HG03139 (cell line): Measurements from ENCODE around the gene MKS1.
A peak's percentile ranks its signal among the peaks of the same experiment; 100 is the strongest.

ENCODE experiments used
- ATAC-seq: cut with Tn5 transposase; IDR thresholded peaks from one replicate; pipeline ENCODE4 v1.9.1; 2021; ENCODE audit not compliant: unreplicated experiment

The MKS1 gene

GRCh38 chr17:58219007-58219788, at the start of gene MKS1:
Gene MKS1, minus strand, starts transcription at chr17:58219255. Its CDS starts 25 bp downstream, at chr17:58219230.
- ATAC-seq, result peak; percentile 95

GRCh38 chr17:58268326-58268725, 49.3 kb upstream of the MKS1 start:
- ATAC-seq, result no peak

GRCh38 chr17:58267347-58268324, 48.6 kb upstream of the MKS1 start:
- no peak for ATAC-seq

GRCh38 chr17:58265902-58266875, 47.1 kb upstream of the MKS1 start:
- ATAC-seq, result no peak

GRCh38 chr17:58265271-58265670, 46.2 kb upstream of the MKS1 start:
- ATAC-seq, result no peak

- no peak for ATAC-seq
These were observed 45.5 kb upstream of the MKS1 start for GRCh38 chr17:58264407-58265103.

GRCh38 chr17:58263773-58264172, 44.7 kb upstream of the MKS1 start:
- ATAC-seq, result no peak

- ATAC-seq, result no peak
These were observed 43.1 kb upstream of the MKS1 start for GRCh38 chr17:58262149-58262548.

- no peak for ATAC-seq
These were observed 35.7 kb upstream of the MKS1 start for GRCh38 chr17:58254803-58255202.

- ATAC-seq, result no peak
These were observed 34.0 kb upstream of the MKS1 start for GRCh38 chr17:58253082-58253481.

GRCh38 chr17:58252141-58252540, 33.1 kb upstream of the MKS1 start:
- ATAC-seq, result no peak

GRCh38 chr17:58250344-58251011, 31.4 kb upstream of the MKS1 start:
- ATAC-seq, result no peak

GRCh38 chr17:58249270-58250133, 30.4 kb upstream of the MKS1 start:
- ATAC-seq, result peak; percentile 61

GRCh38 chr17:58248955-58249269, 29.9 kb upstream of the MKS1 start:
- ATAC-seq, result no peak

GRCh38 chr17:58247511-58248363, 28.7 kb upstream of the MKS1 start:
- no peak for ATAC-seq

- no peak for ATAC-seq
These were observed 27.7 kb upstream of the MKS1 start for GRCh38 chr17:58246781-58247180.

GRCh38 chr17:58246104-58246740, 27.2 kb upstream of the MKS1 start:
- no peak for ATAC-seq
